ENCODE measurements around the gene BMX. TPM values are rescaled to one million over a fixed set of nuclear protein-coding genes. Genes with fewer than 3 reads are reported as not detected.

The BMX gene
- total RNA-seq, 1 experiment from 2014 or later = not detected

- POLR2A ChIA-PET (ENCODE audit: unreplicated experiment) = no interaction called here
Observed at GRCh38 chrX:15499976-15500375, 631 bp upstream of the BMX start.

GRCh38 chrX:15501506-15501905 lies 899 bp downstream of the BMX start:
- intact Hi-C loops (cut with micrococcal nuclease) = no loop called here
- Histone ChIP-seq H4K20me1 (ENCODE audit: low read length) (no peaks in the 10 kb centered on the region), H3F3A (ENCODE audit: low read length, unreplicated experiment) (no peaks in the 10 kb centered on the region), H3K79me2 (ENCODE audit: low read length) (no peaks in the 10 kb centered on the region), H3K4me2 (ENCODE audit: low read length) (no peak overlapping the region), H2AFZ (ENCODE audit: low read length) (no peak overlapping the region), H3K9me3 (ENCODE audit: low read length) (no peaks in the 10 kb centered on the region), H3K9me2 (replicated peaks; ENCODE audit: low read length) (no peaks in the 10 kb centered on the region), H3K27ac (ENCODE audit: low read length) (no peak overlapping the region), H3K4me3 (ENCODE audit: low read length) (no peak overlapping the region), H3K9ac (ENCODE audit: low read length) (no peak overlapping the region), H3K36me3 (ENCODE audit: low read depth, low read length) (no peaks in the 10 kb centered on the region), H3K27me3 (ENCODE audit: low read length) (no peaks in the 10 kb centered on the region), H3K4me1 (ENCODE audit: insufficient read depth, low read length) (peaks cover 4% of the 10 kb centered on the region; the same call in 1 of the 2 replicates)
- BruUV-seq (replicated peaks) = no TSS peak
- ATAC-seq (no peak), DNase-seq (no peak)
- CTCF ChIA-PET = no interaction called here
- POLR2A ChIA-PET (ENCODE audit: unreplicated experiment) = no interaction called here
- TF ChIP-seq CTCF (conservative IDR thresholded peaks at IDR 0.05; ENCODE audit: low read depth, low read length) = no peak
- TF ChIP-seq EZH2phosphoT487 (IDR thresholded peaks at IDR 0.05; ENCODE audit: borderline replicate concordance, low read length) = no peak
- no peak for TF ChIP-seq EZH2 (IDR thresholded peaks at IDR 0.05; ENCODE audit: low read length, unreplicated experiment)

More at GRCh38 chrX:15499976-15500375, 631 bp upstream of the BMX start:
- Histone ChIP-seq H3F3A (ENCODE audit: low read length, unreplicated experiment) (no peaks in the 10 kb centered on the region), H3K4me1 (ENCODE audit: insufficient read depth, low read length) (peaks cover 1% of the 10 kb centered on the region; the same call in 1 of the 2 replicates), H3K9me3 (ENCODE audit: low read length) (no peaks in the 10 kb centered on the region), H3K9ac (ENCODE audit: low read length) (no peak overlapping the region), H2AFZ (ENCODE audit: low read length) (no peak overlapping the region), H3K9me2 (replicated peaks; ENCODE audit: low read length) (no peaks in the 10 kb centered on the region), H3K36me3 (ENCODE audit: low read depth, low read length) (no peaks in the 10 kb centered on the region), H4K20me1 (ENCODE audit: low read length) (no peaks in the 10 kb centered on the region), H3K27ac (ENCODE audit: low read length) (no peak overlapping the region), H3K4me2 (ENCODE audit: low read length) (no peak overlapping the region), H3K27me3 (ENCODE audit: low read length) (no peaks in the 10 kb centered on the region), H3K79me2 (ENCODE audit: low read length) (no peaks in the 10 kb centered on the region), H3K4me3 (ENCODE audit: low read length) (no peak overlapping the region)
- DNase-seq = no peak
- BruUV-seq (replicated peaks) = no TSS peak
- CTCF ChIA-PET = no interaction called here
- intact Hi-C loops (cut with micrococcal nuclease) = loop anchor here (5.0 kb wide), 1 partner anchor 172 kb away; no protein-coding TSS in a partner anchor
- no peak for ATAC-seq
- TF ChIP-seq EZH2phosphoT487 (IDR thresholded peaks at IDR 0.05; ENCODE audit: borderline replicate concordance, low read length) (no peak), EZH2 (IDR thresholded peaks at IDR 0.05; ENCODE audit: low read length, unreplicated experiment) (no peak), CTCF (conservative IDR thresholded peaks at IDR 0.05; ENCODE audit: low read depth, low read length) (no peak)

- H3K9me3 ChIP-seq (ENCODE audit: low read length) = no peaks in the 10 kb centered on the region
- H3F3A ChIP-seq (ENCODE audit: low read length, unreplicated experiment) = no peaks in the 10 kb centered on the region
- ChIA-PET CTCF (no interaction called here), POLR2A (ENCODE audit: unreplicated experiment) (no interaction called here)
- no peaks in the 10 kb centered on the region for H3K9me2 ChIP-seq (replicated peaks; ENCODE audit: low read length)
- no peaks in the 10 kb centered on the region for H3K27me3 ChIP-seq (ENCODE audit: low read length)
- TF ChIP-seq CTCF (conservative IDR thresholded peaks at IDR 0.05; ENCODE audit: low read depth, low read length) (no peak), EZH2 (IDR thresholded peaks at IDR 0.05; ENCODE audit: low read length, unreplicated experiment) (no peak), EZH2phosphoT487 (IDR thresholded peaks at IDR 0.05; ENCODE audit: borderline replicate concordance, low read length) (no peak)
- no peaks in the 10 kb centered on the region for H3K79me2 ChIP-seq (ENCODE audit: low read length)
- no peak overlapping the region for H3K9ac ChIP-seq (ENCODE audit: low read length)
- no peak overlapping the region for H2AFZ ChIP-seq (ENCODE audit: low read length)
- no TSS peak for BruUV-seq (replicated peaks)
- no peak for ATAC-seq
- H3K4me3 ChIP-seq (ENCODE audit: low read length) = no peak overlapping the region
- H4K20me1 ChIP-seq (ENCODE audit: low read length) = no peaks in the 10 kb centered on the region
- intact Hi-C loops (cut with micrococcal nuclease) = no loop called here
- no peak overlapping the region for H3K27ac ChIP-seq (ENCODE audit: low read length)
- H3K4me1 ChIP-seq (ENCODE audit: insufficient read depth, low read length) = peaks cover 4% of the 10 kb centered on the region; the same call in 1 of the 2 replicates
- DNase-seq = no peak
- no peaks in the 10 kb centered on the region for H3K36me3 ChIP-seq (ENCODE audit: low read depth, low read length)
- no peak overlapping the region for H3K4me2 ChIP-seq (ENCODE audit: low read length)
Observed at GRCh38 chrX:15504661-15505060, 4.1 kb downstream of the BMX start.

Data from PC-3 (cell line).